KBM-7 (cell line): Measurements from ENCODE around the gene ANKRD10.
"Not testable (repeated sequence)": the region's sequence is repeated elsewhere in the genome, so short reads cannot be mapped to it uniquely, and the experiment has no call there.

Experiments
- DNase-seq: peaks from one replicate; pipeline ENCODE4 v3.0.0-alpha.2; 2015
- in situ Hi-C: fragments of 300-500 bp; cut with MboI; formaldehyde crosslinking; loops from 2 replicates; pipeline ENCODE4 v1.14.3; 2020; ENCODE audit warnings: low sequenced_read_pairs, low pct_unique_long_range_greater_than_20kb, mixed read lengths

Gene ANKRD10

GRCh38 chr13:110947338-110947737 is 32.5 kb upstream of the ANKRD10 start:
- in situ Hi-C loops, DNase-seq: not testable (repeated sequence)

DNA sequence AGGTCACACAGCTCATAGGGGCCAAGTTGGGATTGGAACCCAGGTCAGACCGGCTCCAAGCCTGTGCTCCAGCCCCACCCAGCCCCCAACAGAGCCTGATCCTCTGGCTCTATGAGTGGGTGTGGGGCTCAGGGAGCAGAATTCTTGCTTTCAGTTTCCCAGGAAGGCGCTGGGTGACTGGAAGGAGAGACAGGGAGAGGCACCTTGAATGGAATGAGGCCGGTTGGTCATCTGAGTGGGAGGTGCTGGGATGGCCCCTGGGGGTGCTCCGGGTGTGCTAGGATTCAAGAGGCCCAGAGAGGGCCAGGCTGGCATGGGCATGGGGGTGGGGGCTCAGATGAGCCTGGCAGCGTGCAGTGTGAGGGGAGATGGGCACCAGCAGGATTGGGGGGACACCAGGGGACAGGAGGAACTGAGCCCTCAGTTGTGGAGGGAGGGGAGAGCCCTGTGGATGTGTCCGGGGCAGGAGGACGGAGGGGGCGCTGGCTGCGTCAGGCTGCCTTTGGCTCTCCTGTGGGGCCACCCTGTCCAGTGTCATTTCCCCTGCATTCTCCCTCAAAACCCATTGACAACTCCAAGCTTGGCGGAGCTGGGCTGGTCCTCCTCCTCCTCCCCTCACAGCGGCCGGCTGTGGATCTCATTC is 31.2 kb upstream of the ANKRD10 start:
- DNase-seq: no peak
- in situ Hi-C loops: no loop called here

GRCh38 chr13:110944968-110945927 is 30.4 kb upstream of the ANKRD10 start:
- DNase-seq: no peak
- in situ Hi-C loops: no loop called here

- peak; percentile 16 for DNase-seq
- in situ Hi-C loops: no loop called here
These were observed 29.5 kb upstream of the ANKRD10 start for GRCh38 chr13:110944121-110944967.

DNA sequence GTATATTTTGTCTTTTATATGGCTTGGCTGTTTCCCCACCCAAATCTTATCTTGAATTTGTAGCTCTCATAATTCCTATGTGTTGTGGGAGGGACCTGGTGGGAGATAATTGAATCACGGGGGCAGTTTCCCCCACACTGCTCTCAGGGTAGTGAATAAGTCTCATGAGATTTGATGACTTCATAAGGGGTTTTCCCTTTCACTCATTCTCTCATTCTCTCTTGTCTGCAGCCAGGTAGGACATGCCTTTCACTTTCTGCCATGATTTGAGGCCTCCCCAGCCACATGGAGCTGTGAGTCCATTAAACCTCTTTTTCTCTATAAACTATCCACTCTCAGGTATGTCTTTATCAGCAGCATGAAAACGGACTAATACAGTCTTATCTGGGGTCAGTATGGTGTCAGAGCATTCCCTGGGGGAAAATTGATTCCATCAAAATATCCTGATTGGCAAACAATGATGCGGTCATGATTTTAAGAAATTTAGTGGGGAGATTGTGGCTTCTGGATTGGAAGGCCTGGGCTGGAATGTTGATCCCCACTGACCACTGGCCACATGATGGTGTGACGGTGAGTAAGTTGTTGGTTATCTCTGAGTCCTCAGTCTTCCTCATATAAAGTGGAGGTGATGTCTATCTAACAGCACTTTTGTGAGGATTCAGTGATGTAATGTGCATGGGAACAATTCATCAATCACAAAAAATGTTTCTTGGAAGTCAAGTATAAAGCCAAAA is 27.5 kb upstream of the ANKRD10 start:
- in situ Hi-C loops: no loop called here
- DNase-seq: no peak

GRCh38 chr13:110938662-110939421 is 24.0 kb upstream of the ANKRD10 start:
- DNase-seq: no peak
- in situ Hi-C loops: no loop called here

GRCh38 chr13:110937511-110938285 is 22.8 kb upstream of the ANKRD10 start:
- no peak for DNase-seq
- in situ Hi-C loops: no loop called here

DNA sequence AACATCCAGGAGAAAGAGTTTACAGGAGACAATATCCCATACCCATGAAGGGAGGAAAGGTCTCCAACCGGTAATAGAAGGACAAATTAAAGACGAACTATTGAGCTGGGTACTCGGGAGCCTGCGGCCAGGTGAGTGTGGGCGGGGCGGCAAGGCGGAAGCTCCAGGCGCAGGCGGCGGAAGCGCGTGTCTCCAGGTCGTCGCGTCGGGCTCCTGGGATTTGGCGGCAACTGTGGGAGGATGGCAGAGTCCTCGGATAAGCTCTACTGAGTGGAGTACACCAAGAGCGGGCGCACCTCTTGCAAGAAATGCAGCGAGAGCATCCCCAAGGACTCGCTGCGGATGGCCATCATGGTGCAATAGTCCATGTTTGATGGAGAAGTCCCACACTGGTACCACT is 21.6 kb upstream of the ANKRD10 start:
- DNase-seq: no peak
- in situ Hi-C loops: no loop called here

DNA sequence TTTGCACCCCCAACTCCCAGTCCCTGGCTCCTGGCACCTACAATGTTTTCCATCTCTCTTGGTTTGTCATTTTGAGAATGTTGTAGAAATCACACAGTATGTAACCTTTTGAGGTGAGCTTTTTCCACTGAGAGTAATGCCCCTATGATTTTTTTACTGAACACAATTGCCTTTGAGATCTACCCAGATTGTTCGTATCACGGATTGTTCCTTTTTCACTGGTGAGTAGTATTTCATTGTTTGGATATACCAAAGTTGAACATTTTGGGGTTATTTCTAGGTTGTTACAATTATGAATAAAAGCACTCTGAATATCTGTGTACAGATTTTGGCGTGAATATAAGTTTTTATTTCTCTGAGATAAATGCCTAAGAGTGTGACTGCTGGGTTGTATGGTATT is 17.7 kb upstream of the ANKRD10 start:
- in situ Hi-C loops: no loop called here
- no peak for DNase-seq

GRCh38 chr13:110929104-110929777 is 14.4 kb upstream of the ANKRD10 start:
- DNase-seq: no peak
- in situ Hi-C loops: no loop called here

DNA sequence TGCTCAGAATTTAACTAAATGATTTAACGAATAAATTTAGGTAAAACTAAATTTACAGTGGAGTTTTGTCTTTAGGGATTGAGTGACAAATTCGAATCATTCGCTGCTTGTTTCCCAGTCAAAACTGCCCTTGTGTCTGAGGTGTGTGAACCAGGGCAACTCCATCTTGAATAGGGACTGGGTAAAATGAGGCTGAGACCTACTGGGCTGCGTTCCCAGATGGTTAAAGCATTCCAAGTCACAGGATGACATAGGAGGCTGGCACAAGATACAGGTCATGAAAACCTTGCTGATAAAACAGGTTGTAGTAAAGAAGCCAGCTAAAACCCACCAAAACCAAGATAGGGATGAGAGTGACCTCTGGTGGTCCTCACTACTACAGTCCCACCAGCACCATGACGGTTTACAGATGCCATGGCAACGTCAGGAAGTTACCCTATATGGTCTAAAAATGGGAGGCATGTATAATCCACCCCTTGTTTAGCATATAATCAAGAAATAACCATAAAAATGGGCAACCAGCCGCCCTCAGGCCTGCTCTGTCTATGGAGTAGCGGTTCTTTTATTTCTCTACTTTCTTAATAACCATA is 10.2 kb upstream of the ANKRD10 start:
- in situ Hi-C loops: no loop called here
- peak; percentile 43 for DNase-seq

GRCh38 chr13:110924639-110924934 is 9.7 kb upstream of the ANKRD10 start:
- DNase-seq: no peak
- in situ Hi-C loops: no loop called here

- no peak for DNase-seq
- in situ Hi-C loops: no loop called here
These were observed 9.1 kb upstream of the ANKRD10 start for GRCh38 chr13:110923777-110924638.

DNA sequence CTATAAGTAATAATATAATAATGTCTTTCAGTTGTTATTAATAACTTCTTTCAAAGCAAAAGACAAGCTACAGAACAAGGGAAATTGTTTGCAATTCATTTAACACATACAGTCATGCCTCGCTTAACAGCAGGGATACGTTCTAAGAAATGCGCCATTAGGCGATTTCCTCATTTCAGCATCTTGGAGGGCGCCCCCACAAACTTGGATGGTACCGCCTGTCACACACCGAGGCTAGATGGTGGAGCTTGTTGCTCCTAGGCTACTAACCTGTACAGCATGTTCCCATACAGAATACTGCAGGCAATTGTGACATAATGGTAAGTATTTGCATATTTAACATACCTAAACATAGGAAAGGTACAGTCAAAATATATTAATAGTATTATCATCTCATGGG is 8.2 kb upstream of the ANKRD10 start:
- DNase-seq: no peak
- in situ Hi-C loops: no loop called here

DNA sequence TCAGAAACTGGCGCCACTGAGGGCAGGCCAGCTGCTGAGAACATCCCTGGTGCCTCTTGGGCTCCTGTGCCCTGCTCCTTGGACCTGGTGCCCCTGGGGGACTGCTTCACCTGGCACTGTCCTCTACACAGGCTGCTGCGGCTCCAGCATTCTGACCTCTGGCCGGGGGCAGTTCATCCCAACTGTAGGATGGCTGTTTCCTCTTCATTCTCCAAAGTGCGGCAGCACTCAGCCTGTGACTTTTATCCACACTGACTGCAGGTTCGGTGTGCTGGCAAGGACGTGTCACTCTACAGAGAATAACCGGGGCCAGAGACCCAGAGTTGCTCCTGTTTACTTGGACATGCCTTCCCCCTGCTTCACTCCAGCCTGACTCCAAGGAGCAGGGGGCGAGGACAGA is 7.6 kb upstream of the ANKRD10 start:
- no peak for DNase-seq

DNA sequence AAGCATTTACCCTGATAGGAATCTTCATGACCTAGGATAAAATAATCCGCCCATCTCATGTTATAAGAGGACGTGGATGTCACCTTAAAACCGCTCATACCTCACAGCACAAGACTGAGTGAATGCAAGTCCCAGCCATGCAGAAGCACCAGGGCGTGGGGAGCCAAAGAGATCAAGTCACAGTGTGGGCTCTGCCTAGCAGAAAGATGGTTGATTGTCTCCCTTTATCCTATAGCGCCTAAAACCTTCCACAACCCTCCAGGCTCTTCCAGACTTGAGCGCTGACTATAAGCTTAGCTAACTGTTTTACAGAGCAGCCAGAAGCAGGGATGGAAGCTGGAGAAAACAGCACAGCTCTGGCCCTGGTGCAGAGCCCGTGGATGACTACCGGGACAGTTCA is 6.8 kb upstream of the ANKRD10 start:
- in situ Hi-C loops: no loop called here
- DNase-seq: no peak

More for the DNA sequence above, 7.6 kb upstream of the ANKRD10 start:
- in situ Hi-C loops: no loop called here
